Esophagus (tissue), 2 donors: Measurements from ENCODE around the gene C11orf21. TPM values are rescaled to one million over a fixed set of nuclear protein-coding genes. Genes with fewer than 3 reads are reported as not detected.
"Not testable (repeated sequence)": the region's sequence is repeated elsewhere in the genome, so short reads cannot be mapped to it uniquely, and the experiment has no call there.

Experiments used
- H3K27ac ChIP-seq, 2 donors: one replicate each; pipeline ENCODE4 v1.5.1; 2013; ENCODE audit warnings: low read depth in 2 of 2, mild to moderate bottlenecking in 2 of 2, inconsistent platforms in 1 of 2, low read length in 1 of 2, moderate library complexity in 1 of 2
- H3K27me3 ChIP-seq, 2 donors: one replicate each; pipeline ENCODE4 v1.6.1; 2013; ENCODE audit warnings: low read length in 2 of 2, control low read depth in 1 of 2, mild to moderate bottlenecking in 1 of 2; ENCODE audit not compliant: insufficient read depth in 2 of 2, control insufficient read depth in 1 of 2
- H3K36me3 ChIP-seq, 2 donors: one replicate each; pipeline ENCODE4 v1.6.1; 2013; ENCODE audit warnings: low read length in 1 of 2; ENCODE audit not compliant: control insufficient read depth in 2 of 2, insufficient read depth in 2 of 2
- H3K4me1 ChIP-seq, 2 donors: one replicate each; pipeline ENCODE4 v1.6.1; 2013; ENCODE audit warnings: low read length in 1 of 2; ENCODE audit not compliant: control insufficient read depth in 2 of 2, insufficient read depth in 2 of 2
- H3K4me3 ChIP-seq, 2 donors: one replicate each; pipeline ENCODE4 v1.5.1; 2013; ENCODE audit warnings: low read length in 2 of 2, mild to moderate bottlenecking in 2 of 2, low read depth in 1 of 2, moderate library complexity in 1 of 2
- H3K9me3 ChIP-seq, 2 donors: one replicate each; pipeline ENCODE4 v1.6.1; 2013; ENCODE audit warnings: mild to moderate bottlenecking in 2 of 2, low read depth in 1 of 2, low read length in 1 of 2, moderate library complexity in 1 of 2; ENCODE audit not compliant: control insufficient read depth in 2 of 2, insufficient read depth in 1 of 2
- WGBS, 2 donors: extraction: QIAGEN DNeasy Blood & Tissue Kit; methylation state at CpG; one replicate each; pipeline ENCODE4 v1.1.7; 2013; 5-methylcytosine and 5-hydroxymethylcytosine counted together
- polyA plus RNA-seq, 2 donors: library from polyadenylated mRNA; stranded (reverse); fragments of 200-250 nt; gene quantifications; one replicate each; pipeline ENCODE4 v1.2.3, GENCODE V29; 2013
- donor health status: healthy with polysubstance abuse.
- donor health status: Bipolar disorder and iron deficiency.

C11orf21 gene
- polyA plus RNA-seq, 2 donors, result 0.42 to 0.45 TPM

GRCh38 chr11:2338760-2339159, 37.0 kb upstream of the C11orf21 start:
- WGBS, 2 donors, result 61 to 71% methylated on average over 8 of the region's 8 CpGs
- H3K4me1 ChIP-seq, H3K27me3 ChIP-seq, H3K27ac ChIP-seq, H3K4me3 ChIP-seq, H3K36me3 ChIP-seq, H3K9me3 ChIP-seq: not testable (repeated sequence)

- 84 to 91% methylated on average over 18 of the region's 18 CpGs for WGBS, 2 donors
- not testable (repeated sequence) for H3K4me3 ChIP-seq, H3K4me1 ChIP-seq, H3K27me3 ChIP-seq, H3K36me3 ChIP-seq
- Histone ChIP-seq H3K27ac (peak overlapping the region in 1 of 2 donors; percentile 3), H3K9me3 (peaks cover 0 to 12% of the 10 kb centered on the region in 2 donors)
These were observed 33.6 kb upstream of the C11orf21 start for GRCh38 chr11:2335286-2335685.

GRCh38 chr11:2333486-2334205, 31.9 kb upstream of the C11orf21 start:
- H3K9me3 ChIP-seq, result peaks cover 0 to 12% of the 10 kb centered on the region in 2 donors
- H3K36me3 ChIP-seq, H3K27ac ChIP-seq, H3K4me1 ChIP-seq, H3K4me3 ChIP-seq, H3K27me3 ChIP-seq: not testable (repeated sequence)
- WGBS, 2 donors, result 71 to 72% methylated on average over 2 of the region's 4 CpGs

- WGBS, 2 donors, result 91 to 94% methylated on average over 6 to 29 of the region's 29 CpGs
- H3K4me1 ChIP-seq, result not testable (repeated sequence)
These were observed 30.9 kb upstream of the C11orf21 start for GRCh38 chr11:2332569-2332968.

GRCh38 chr11:2331404-2331803, 29.7 kb upstream of the C11orf21 start:
- Histone ChIP-seq H3K9me3 (peaks cover 0 to 16% of the 10 kb centered on the region in 2 donors), H3K4me1 (peaks cover 3 to 13% of the 10 kb centered on the region in 2 donors), H3K36me3 (no peaks in the 10 kb centered on the region), H3K4me3 (no peak overlapping the region), H3K27me3 (no peaks in the 10 kb centered on the region), H3K27ac (no peak overlapping the region)
- 91% methylated on average over 5 of the region's 5 CpGs for WGBS, 2 donors

More at GRCh38 chr11:2332569-2332968, 30.9 kb upstream of the C11orf21 start:
- H3K27me3 ChIP-seq, H3K27ac ChIP-seq, H3K4me3 ChIP-seq, H3K36me3 ChIP-seq: not testable (repeated sequence)
- peaks cover 0 to 12% of the 10 kb centered on the region in 2 donors for H3K9me3 ChIP-seq

GRCh38 chr11:2330696-2331095, 29.0 kb upstream of the C11orf21 start:
- H3K4me3 ChIP-seq, result no peak overlapping the region
- 93 to 94% methylated on average over 6 of the region's 6 CpGs for WGBS, 2 donors
- peaks cover 3 to 16% of the 10 kb centered on the region in 2 donors for H3K4me1 ChIP-seq
- H3K27me3 ChIP-seq, result no peaks in the 10 kb centered on the region
- H3K27ac ChIP-seq, result no peak overlapping the region
- peaks cover 0 to 16% of the 10 kb centered on the region in 2 donors for H3K9me3 ChIP-seq
- H3K36me3 ChIP-seq, result no peaks in the 10 kb centered on the region

GRCh38 chr11:2329551-2329950, 27.8 kb upstream of the C11orf21 start:
- WGBS, 2 donors, result 83 to 84% methylated on average over 9 of the region's 9 CpGs
- peaks cover 0 to 16% of the 10 kb centered on the region in 2 donors for H3K9me3 ChIP-seq

GRCh38 chr11:2328656-2329354, 27.1 kb upstream of the C11orf21 start:
- 65 to 74% methylated on average over 15 of the region's 15 CpGs for WGBS, 2 donors
- no peak overlapping the region for H3K27ac ChIP-seq

More at GRCh38 chr11:2329551-2329950, 27.8 kb upstream of the C11orf21 start:
- Histone ChIP-seq H3K27me3 (no peaks in the 10 kb centered on the region), H3K36me3 (no peaks in the 10 kb centered on the region), H3K4me3 (no peak overlapping the region), H3K27ac (no peak overlapping the region), H3K4me1 (peaks cover 6 to 20% of the 10 kb centered on the region in 2 donors)

GRCh38 chr11:2328021-2328420, 26.3 kb upstream of the C11orf21 start:
- 85 to 88% methylated on average over 11 of the region's 11 CpGs for WGBS, 2 donors
- Histone ChIP-seq H3K27ac (no peak overlapping the region), H3K9me3 (peaks cover 0 to 16% of the 10 kb centered on the region in 2 donors), H3K27me3 (no peaks in the 10 kb centered on the region), H3K4me3 (no peak overlapping the region), H3K4me1 (peaks cover 6 to 20% of the 10 kb centered on the region in 2 donors), H3K36me3 (no peaks in the 10 kb centered on the region)

More at GRCh38 chr11:2328656-2329354, 27.1 kb upstream of the C11orf21 start:
- no peaks in the 10 kb centered on the region for H3K27me3 ChIP-seq
- H3K4me3 ChIP-seq, result no peak overlapping the region
- H3K4me1 ChIP-seq, result peaks cover 6 to 20% of the 10 kb centered on the region in 2 donors
- H3K36me3 ChIP-seq, result no peaks in the 10 kb centered on the region
- H3K9me3 ChIP-seq, result peaks cover 0 to 16% of the 10 kb centered on the region in 2 donors
